ENCODE results near the gene LIN7B. TPM values are rescaled to one million over a fixed set of nuclear protein-coding genes. Genes with fewer than 3 reads are reported as not detected.

Gene LIN7B
- total and polyA plus RNA-seq, 2 of the 13 experiments (the other 11 are each of a cell fraction or from before 2014, with no cell fraction given): 5.3 to 7.6 TPM

DNA sequence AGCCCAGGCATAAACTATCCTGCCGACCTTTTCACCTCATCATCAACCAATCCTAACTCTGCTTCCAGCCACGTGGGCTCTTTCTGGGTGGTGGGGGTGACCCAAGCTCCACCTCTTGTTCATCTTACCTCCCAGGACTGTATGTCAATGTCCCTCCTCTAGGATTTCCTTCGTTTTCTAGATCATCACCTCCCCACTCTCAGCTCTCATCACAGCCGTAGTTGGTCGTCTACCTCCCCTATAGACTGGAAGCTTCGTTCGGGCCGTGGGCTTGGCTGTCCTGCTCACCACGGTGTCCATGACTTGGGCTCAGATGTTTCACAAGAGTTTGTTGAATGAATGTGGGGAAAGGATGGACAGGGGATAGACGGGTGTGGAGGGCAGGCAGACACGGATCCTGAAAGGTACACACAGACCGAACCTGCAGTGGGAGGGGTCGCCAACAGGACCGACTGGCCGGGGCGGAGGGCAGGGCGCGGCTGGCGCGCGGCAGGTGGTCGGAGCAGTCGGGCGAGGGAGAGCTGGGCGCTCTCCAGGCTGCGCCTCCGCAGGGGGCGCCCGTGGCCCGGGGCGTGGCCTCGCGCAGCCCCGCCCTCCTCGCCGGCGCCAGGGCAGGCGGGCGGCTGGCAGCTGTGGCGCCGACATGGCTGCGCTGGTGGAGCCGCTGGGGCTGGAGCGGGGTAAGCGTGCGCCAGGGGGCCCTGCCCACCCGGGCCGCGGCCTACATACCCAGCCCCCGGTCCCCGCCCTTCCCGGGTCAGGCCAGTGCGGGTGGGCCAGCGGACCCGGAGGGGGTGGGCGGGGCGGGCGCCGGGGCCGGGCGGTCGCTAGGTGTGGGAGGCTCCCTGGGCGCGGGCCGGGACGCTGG, at the start of gene LIN7B (continued):
- TF ChIP-seq PCBP2 (optimal IDR thresholded peaks at IDR 0.05; ENCODE audit: low read depth, low read length, poor library complexity, severe bottlenecking) (no peak), PHF8 (CRISPR knock-in tag; IDR thresholded peaks at IDR 0.05) (0 out of 2 replicates have a peak, but pooled peaks have one; percentile 21), ZNF598 (CRISPR knock-in tag; IDR thresholded peaks at IDR 0.05; ENCODE audit: borderline replicate concordance) (no peak), ZMYM3 (CRISPR knock-in tag; IDR thresholded peaks at IDR 0.05) (0 out of 2 replicates have a peak, but pooled peaks have one; percentile 42), SMYD3 (CRISPR knock-in tag; IDR thresholded peaks at IDR 0.05) (no peak), ZNF878 (CRISPR knock-in tag; IDR thresholded peaks at IDR 0.05) (no peak), SAP130 (CRISPR knock-in tag; IDR thresholded peaks at IDR 0.05; ENCODE audit: low read depth) (no peak; the same call in none of the 2 replicates), ZNF274 (CRISPR knock-in tag; IDR thresholded peaks at IDR 0.05) (0 out of 2 replicates have a peak, but pooled peaks have one; percentile 50), SOX13 (IDR thresholded peaks at IDR 0.05) (no peak), SOX13 (CRISPR knock-in tag; conservative IDR thresholded peaks at IDR 0.05 in 1 of 2, IDR thresholded peaks at IDR 0.05 in 1 of 2) (no peak), HNRNPLL (IDR thresholded peaks at IDR 0.05; ENCODE audit: low read depth, low read length, poor library complexity, severe bottlenecking) (peak; percentile 51), RBAK (CRISPR knock-in tag; IDR thresholded peaks at IDR 0.05) (no peak), AGO1 (IDR thresholded peaks at IDR 0.05; ENCODE audit: low read depth, low read length, poor library complexity, severe bottlenecking) (no peak), ZNF234 (CRISPR knock-in tag; conservative IDR thresholded peaks at IDR 0.05) (no peak), ATRX (CRISPR knock-in tag; IDR thresholded peaks at IDR 0.05; ENCODE audit: borderline replicate concordance) (no peak), NR2C2 (CRISPR knock-in tag; IDR thresholded peaks at IDR 0.05; ENCODE audit: borderline replicate concordance) (peak; percentile 77)
- TF ChIP-seq, protein P1, sequence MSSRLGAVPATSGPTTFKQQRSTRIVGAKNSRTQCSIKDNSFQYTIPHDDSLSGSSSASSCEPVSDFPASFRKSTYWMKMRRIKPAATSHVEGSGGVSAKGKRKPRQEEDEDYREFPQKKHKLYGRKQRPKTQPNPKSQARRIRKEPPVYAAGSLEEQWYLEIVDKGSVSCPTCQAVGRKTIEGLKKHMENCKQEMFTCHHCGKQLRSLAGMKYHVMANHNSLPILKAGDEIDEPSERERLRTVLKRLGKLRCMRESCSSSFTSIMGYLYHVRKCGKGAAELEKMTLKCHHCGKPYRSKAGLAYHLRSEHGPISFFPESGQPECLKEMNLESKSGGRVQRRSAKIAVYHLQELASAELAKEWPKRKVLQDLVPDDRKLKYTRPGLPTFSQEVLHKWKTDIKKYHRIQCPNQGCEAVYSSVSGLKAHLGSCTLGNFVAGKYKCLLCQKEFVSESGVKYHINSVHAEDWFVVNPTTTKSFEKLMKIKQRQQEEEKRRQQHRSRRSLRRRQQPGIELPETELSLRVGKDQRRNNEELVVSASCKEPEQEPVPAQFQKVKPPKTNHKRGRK (CRISPR knock-in tag; IDR thresholded peaks at IDR 0.05): no peak
- TF ChIP-seq, protein P2, sequence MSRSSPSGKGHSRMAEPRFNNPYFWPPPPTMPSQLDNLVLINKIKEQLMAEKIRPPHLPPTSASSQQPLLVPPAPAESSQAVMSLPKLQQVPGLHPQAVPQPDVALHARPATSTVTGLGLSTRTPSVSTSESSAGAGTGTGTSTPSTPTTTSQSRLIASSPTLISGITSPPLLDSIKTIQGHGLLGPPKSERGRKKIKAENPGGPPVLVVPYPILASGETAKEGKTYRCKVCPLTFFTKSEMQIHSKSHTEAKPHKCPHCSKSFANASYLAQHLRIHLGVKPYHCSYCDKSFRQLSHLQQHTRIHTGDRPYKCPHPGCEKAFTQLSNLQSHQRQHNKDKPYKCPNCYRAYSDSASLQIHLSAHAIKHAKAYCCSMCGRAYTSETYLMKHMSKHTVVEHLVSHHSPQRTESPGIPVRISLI (CRISPR knock-in tag; IDR thresholded peaks at IDR 0.05; ENCODE audit: borderline replicate concordance): no peak
- TF ChIP-seq, protein P3, sequence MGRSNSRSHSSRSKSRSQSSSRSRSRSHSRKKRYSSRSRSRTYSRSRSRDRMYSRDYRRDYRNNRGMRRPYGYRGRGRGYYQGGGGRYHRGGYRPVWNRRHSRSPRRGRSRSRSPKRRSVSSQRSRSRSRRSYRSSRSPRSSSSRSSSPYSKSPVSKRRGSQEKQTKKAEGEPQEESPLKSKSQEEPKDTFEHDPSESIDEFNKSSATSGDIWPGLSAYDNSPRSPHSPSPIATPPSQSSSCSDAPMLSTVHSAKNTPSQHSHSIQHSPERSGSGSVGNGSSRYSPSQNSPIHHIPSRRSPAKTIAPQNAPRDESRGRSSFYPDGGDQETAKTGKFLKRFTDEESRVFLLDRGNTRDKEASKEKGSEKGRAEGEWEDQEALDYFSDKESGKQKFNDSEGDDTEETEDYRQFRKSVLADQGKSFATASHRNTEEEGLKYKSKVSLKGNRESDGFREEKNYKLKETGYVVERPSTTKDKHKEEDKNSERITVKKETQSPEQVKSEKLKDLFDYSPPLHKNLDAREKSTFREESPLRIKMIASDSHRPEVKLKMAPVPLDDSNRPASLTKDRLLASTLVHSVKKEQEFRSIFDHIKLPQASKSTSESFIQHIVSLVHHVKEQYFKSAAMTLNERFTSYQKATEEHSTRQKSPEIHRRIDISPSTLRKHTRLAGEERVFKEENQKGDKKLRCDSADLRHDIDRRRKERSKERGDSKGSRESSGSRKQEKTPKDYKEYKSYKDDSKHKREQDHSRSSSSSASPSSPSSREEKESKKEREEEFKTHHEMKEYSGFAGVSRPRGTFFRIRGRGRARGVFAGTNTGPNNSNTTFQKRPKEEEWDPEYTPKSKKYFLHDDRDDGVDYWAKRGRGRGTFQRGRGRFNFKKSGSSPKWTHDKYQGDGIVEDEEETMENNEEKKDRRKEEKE (IDR thresholded peaks at IDR 0.05): no peak
- TF ChIP-seq, protein P4, sequence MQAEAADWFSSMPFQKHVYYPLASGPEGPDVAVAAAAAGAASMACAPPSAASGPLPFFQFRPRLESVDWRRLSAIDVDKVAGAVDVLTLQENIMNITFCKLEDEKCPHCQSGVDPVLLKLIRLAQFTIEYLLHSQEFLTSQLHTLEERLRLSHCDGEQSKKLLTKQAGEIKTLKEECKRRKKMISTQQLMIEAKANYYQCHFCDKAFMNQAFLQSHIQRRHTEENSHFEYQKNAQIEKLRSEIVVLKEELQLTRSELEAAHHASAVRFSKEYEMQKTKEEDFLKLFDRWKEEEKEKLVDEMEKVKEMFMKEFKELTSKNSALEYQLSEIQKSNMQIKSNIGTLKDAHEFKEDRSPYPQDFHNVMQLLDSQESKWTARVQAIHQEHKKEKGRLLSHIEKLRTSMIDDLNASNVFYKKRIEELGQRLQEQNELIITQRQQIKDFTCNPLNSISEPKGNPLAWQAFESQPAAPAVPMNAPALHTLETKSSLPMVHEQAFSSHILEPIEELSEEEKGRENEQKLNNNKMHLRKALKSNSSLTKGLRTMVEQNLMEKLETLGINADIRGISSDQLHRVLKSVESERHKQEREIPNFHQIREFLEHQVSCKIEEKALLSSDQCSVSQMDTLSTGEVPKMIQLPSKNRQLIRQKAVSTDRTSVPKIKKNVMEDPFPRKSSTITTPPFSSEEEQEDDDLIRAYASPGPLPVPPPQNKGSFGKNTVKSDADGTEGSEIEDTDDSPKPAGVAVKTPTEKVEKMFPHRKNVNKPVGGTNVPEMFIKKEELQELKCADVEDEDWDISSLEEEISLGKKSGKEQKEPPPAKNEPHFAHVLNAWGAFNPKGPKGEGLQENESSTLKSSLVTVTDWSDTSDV (CRISPR knock-in tag; IDR thresholded peaks at IDR 0.05): 0 out of 2 replicates have a peak, but pooled peaks have one; percentile 36

Data from HepG2 (cell line).